ENCODE data around the gene RNF144B.

RNF144B gene

DNA sequence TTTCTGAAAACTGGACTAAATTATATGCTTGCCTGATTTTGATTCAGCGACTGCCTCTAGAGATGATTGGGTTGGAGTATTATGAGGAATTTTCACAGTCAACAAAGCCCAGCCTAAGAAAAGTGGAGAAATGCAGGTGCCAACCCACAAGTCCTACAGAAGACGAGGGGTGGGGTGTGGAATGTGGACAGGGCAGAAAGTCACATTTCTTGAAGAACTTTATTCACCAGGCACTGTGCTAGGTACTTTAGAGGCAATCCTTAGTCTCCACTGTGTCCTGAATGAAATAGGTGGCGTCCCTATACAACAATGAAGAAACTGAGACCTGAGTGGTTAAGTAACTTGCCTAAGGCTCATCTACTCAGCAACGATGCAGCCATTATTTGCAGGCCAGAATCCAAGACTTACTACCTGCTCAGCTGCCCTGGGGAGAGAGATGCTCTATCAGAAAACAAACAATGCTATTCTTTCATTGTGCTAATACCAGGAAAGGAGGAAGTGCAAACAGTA lies 106.3 kb downstream of the RNF144B start:
- H3K9me3 ChIP-seq (ENCODE audit: low read length): no peaks in the 10 kb centered on the region
- no peaks in the 10 kb centered on the region for H3K36me3 ChIP-seq (ENCODE audit: insufficient read depth, low read length)
- no peak overlapping the region for H3K9ac ChIP-seq (ENCODE audit: low read length)
- H3K4me3 ChIP-seq (ENCODE audit: low read depth in 1 of 2, low read length in 2 of 2): no peak overlapping the region
- no peak overlapping the region for H3K27ac ChIP-seq (ENCODE audit: low read depth, low read length)
- no peaks in the 10 kb centered on the region for H3K4me1 ChIP-seq (ENCODE audit: insufficient read depth, low read length)
- no peaks in the 10 kb centered on the region for H3K27me3 ChIP-seq (ENCODE audit: control insufficient read depth in 1 of 2, insufficient read depth in 2 of 2, low read length in 2 of 2)

DNA sequence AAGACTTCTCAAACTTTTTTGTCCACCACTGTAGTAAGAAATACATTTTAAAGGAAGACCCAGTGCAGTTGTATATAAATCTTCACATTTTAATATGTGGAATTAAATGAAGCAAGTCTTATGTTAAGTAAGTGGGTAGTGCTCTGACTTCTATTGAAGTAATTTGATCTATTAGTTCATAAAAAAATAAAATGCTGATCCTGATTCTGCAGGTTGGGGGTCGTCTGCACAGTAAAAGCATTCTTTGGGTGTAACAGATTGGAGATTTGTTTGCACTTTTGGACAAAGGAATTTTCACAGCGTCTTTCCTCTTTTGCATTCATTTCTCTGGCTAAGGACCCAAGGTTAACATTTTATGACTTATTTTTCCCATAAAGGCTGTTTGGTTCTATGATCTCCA lies 106.8 kb downstream of the RNF144B start:
- H3K4me1 ChIP-seq (ENCODE audit: insufficient read depth, low read length): no peaks in the 10 kb centered on the region
- H3K9me3 ChIP-seq (ENCODE audit: low read length): no peaks in the 10 kb centered on the region
- no peaks in the 10 kb centered on the region for H3K36me3 ChIP-seq (ENCODE audit: insufficient read depth, low read length)
- no peak overlapping the region for H3K4me3 ChIP-seq (ENCODE audit: low read depth in 1 of 2, low read length in 2 of 2)
- no peak overlapping the region for H3K27ac ChIP-seq (ENCODE audit: low read depth, low read length)
- H3K27me3 ChIP-seq (ENCODE audit: control insufficient read depth in 1 of 2, insufficient read depth in 2 of 2, low read length in 2 of 2): no peaks in the 10 kb centered on the region
- no peak overlapping the region for H3K9ac ChIP-seq (ENCODE audit: low read length)

DNA sequence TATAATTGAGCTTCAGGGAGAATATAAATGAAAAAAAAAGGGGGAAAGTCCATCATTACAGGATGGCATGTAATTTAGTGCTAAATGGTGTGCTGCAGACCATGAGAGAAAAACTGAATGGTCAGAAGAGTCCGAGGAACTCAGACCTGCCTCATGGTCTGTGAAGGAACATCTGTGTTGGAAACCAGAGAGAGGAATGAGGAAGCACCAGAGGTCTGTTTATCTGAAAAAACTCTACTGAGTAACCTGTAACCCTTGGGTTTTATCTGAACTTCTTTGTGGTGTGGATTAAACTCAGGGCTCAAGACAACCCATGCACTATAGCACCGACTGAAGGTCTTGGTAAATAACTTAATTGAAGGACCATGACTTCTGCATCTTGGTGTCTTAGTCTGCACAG lies 108.1 kb downstream of the RNF144B start:
- Histone ChIP-seq H3K4me1 (ENCODE audit: insufficient read depth, low read length) (no peaks in the 10 kb centered on the region), H3K9ac (ENCODE audit: low read length) (no peak overlapping the region), H3K27ac (ENCODE audit: low read depth, low read length) (no peak overlapping the region), H3K9me3 (ENCODE audit: low read length) (no peaks in the 10 kb centered on the region), H3K36me3 (ENCODE audit: insufficient read depth, low read length) (no peaks in the 10 kb centered on the region), H3K4me3 (ENCODE audit: low read depth in 1 of 2, low read length in 2 of 2) (no peak overlapping the region), H3K27me3 (ENCODE audit: control insufficient read depth in 1 of 2, insufficient read depth in 2 of 2, low read length in 2 of 2) (no peaks in the 10 kb centered on the region)

DNA sequence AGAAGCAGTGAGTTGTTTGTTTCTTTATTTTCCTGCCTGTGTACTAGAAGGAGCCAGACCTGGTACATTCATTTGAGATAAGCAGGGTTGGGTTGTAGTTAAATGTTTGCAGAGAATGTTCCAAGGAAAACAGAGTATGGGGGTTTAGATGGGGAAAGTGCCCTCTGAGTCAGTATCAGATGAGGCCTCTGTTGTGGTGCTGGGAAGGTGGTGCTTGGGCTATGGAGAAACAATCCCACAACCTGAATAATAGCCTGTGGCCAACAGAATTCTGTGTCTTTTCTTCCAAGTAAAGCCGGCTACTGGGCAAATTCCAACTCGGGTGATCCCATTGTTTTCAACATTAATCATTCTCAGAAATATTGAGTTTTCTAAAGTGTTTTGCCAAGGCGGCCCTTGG lies 109.3 kb downstream of the RNF144B start:
- Histone ChIP-seq H3K4me1 (ENCODE audit: insufficient read depth, low read length) (no peaks in the 10 kb centered on the region), H3K4me3 (ENCODE audit: low read depth in 1 of 2, low read length in 2 of 2) (no peak overlapping the region), H3K27me3 (ENCODE audit: control insufficient read depth in 1 of 2, insufficient read depth in 2 of 2, low read length in 2 of 2) (no peaks in the 10 kb centered on the region), H3K9me3 (ENCODE audit: low read length) (no peaks in the 10 kb centered on the region), H3K27ac (ENCODE audit: low read depth, low read length) (no peak overlapping the region), H3K36me3 (ENCODE audit: insufficient read depth, low read length) (no peaks in the 10 kb centered on the region), H3K9ac (ENCODE audit: low read length) (no peak overlapping the region)

DNA sequence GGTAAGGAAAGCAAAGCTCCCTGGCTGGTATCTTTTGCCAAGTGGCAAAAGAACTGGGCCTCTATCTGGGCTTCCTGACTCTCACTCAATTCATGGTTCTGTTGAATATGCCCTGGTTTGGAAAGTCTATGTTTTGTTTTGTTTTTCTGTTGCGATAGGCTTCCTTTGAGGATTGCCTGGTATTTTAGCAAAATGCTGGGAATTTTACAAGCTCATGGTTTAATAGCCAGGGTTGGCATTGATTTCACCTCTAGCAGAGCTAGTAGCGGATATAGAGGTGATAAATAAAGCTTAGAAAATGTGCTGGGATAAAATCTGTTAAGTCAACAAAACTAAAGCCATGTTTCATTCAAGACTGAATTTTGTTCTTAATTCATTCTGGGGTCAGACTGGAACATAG lies 109.9 kb downstream of the RNF144B start:
- Histone ChIP-seq H3K4me1 (ENCODE audit: insufficient read depth, low read length) (no peaks in the 10 kb centered on the region), H3K36me3 (ENCODE audit: insufficient read depth, low read length) (no peaks in the 10 kb centered on the region), H3K27ac (ENCODE audit: low read depth, low read length) (no peak overlapping the region), H3K27me3 (ENCODE audit: control insufficient read depth in 1 of 2, insufficient read depth in 2 of 2, low read length in 2 of 2) (no peaks in the 10 kb centered on the region), H3K4me3 (ENCODE audit: low read depth in 1 of 2, low read length in 2 of 2) (no peak overlapping the region), H3K9me3 (ENCODE audit: low read length) (no peaks in the 10 kb centered on the region), H3K9ac (ENCODE audit: low read length) (no peak overlapping the region)

DNA sequence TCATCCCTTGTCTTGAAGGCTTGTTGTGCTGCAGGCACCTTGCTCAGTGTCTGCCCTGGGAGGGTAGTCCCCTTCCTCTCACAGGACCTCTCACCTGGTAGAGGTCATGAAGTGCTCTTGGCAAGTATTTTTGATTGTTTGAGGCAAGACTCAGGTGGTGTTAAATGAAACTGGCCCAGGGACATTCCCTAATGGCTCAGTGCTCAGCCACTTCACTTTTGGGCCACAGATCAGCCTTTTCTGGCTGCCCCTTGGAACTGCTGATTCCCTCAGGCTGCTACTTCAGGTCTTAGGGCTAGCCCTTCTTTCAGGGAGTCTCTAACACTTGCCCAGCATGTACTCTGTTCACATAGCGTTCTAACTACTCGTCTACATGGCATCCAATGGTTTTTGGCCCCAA lies 111.3 kb downstream of the RNF144B start:
- Histone ChIP-seq H3K27me3 (ENCODE audit: control insufficient read depth in 1 of 2, insufficient read depth in 2 of 2, low read length in 2 of 2) (no peaks in the 10 kb centered on the region), H3K36me3 (ENCODE audit: insufficient read depth, low read length) (no peaks in the 10 kb centered on the region), H3K4me3 (ENCODE audit: low read depth in 1 of 2, low read length in 2 of 2) (no peak overlapping the region), H3K27ac (ENCODE audit: low read depth, low read length) (no peak overlapping the region), H3K9ac (ENCODE audit: low read length) (no peak overlapping the region), H3K4me1 (ENCODE audit: insufficient read depth, low read length) (peaks cover 1% of the 10 kb centered on the region), H3K9me3 (ENCODE audit: low read length) (no peaks in the 10 kb centered on the region)

DNA sequence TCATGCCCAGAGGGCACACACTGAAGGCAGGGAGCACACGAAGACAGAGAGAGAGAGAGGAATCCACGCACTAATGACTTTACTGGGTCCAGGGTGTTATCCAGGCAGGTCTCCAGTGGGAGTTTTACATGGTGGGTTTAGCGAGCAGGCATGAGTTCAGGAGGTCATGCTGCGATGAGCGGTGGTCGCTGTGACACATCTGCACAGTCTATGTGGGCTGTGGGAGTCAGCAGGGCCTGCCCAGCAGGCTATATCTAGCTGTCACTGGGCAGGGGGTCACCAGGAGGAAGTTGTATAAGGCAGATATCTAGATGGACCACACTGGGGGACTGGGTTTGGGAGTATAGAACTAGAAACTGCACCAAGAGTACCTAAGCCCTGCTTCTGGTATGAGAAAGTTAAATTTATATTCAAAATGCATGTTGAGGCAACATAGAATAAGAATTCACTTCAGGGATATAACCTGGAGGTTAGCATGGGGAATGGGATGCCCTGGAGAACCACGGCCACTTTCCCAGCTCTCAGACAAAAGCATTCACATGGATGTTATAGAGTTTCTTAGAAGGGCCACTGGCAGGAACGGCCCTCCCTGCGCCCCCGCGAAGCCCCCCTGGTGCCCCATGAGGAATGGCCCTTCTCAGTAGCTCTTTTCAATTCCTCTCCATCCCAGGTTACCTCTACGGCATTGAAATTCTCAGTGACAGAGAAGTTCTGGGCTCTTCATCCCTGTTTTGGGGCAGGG lies 113.9 kb downstream of the RNF144B start:
- Histone ChIP-seq H3K27ac (ENCODE audit: low read depth, low read length) (no peak overlapping the region), H3K4me3 (ENCODE audit: low read depth in 1 of 2, low read length in 2 of 2) (no peak overlapping the region), H3K9me3 (ENCODE audit: low read length) (no peaks in the 10 kb centered on the region), H3K4me1 (ENCODE audit: insufficient read depth, low read length) (peaks cover 6% of the 10 kb centered on the region), H3K36me3 (ENCODE audit: insufficient read depth, low read length) (no peaks in the 10 kb centered on the region), H3K27me3 (ENCODE audit: control insufficient read depth in 1 of 2, insufficient read depth in 2 of 2, low read length in 2 of 2) (no peaks in the 10 kb centered on the region), H3K9ac (ENCODE audit: low read length) (no peak overlapping the region)

DNA sequence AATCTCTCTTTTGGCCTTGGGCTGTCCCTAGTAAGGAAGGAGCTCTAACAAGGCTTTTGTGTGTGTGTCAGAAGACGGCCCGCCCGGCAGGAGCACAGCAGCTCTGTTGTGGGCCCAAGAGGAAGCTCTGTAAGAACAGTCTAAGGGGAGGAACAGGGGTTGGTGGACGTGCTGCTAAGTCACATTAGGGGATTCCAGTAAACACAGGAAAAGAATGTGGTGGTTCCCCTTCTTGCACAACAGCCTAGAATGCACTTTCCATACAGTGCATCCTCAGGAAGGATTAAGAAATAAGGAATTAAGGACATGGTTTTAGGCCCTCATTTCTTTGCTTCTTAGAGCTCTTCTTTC lies 114.5 kb downstream of the RNF144B start:
- H3K9me3 ChIP-seq (ENCODE audit: low read length): no peaks in the 10 kb centered on the region
- no peak overlapping the region for H3K9ac ChIP-seq (ENCODE audit: low read length)
- H3K4me1 ChIP-seq (ENCODE audit: insufficient read depth, low read length): peaks cover 6% of the 10 kb centered on the region
- H3K36me3 ChIP-seq (ENCODE audit: insufficient read depth, low read length): no peaks in the 10 kb centered on the region
- no peak overlapping the region for H3K27ac ChIP-seq (ENCODE audit: low read depth, low read length)
- no peak overlapping the region for H3K4me3 ChIP-seq (ENCODE audit: low read depth in 1 of 2, low read length in 2 of 2)
- no peaks in the 10 kb centered on the region for H3K27me3 ChIP-seq (ENCODE audit: control insufficient read depth in 1 of 2, insufficient read depth in 2 of 2, low read length in 2 of 2)

DNA sequence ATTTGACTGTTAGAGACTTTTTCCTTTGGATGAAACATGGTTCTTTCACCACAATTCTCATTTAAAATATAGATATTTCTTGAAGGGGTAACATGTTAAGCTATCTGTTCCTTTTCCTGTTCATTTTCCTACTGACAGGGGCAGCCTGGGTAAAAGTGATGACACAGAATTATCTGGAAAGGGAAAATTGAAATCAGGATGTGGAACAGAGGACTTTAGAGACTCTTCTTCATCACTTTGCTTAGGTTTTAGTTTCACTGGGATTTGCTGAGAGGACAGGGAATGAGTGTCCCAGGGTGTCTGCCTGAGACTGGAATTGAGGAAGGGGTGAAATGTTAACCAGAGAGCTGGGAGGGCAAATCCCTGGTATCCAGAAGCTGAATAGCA lies 116.0 kb downstream of the RNF144B start:
- Histone ChIP-seq H3K9me3 (ENCODE audit: low read length) (no peaks in the 10 kb centered on the region), H3K27ac (ENCODE audit: low read depth, low read length) (no peak overlapping the region), H3K4me3 (ENCODE audit: low read depth in 1 of 2, low read length in 2 of 2) (peak overlapping the region in 1 of 2 donors; percentile 18), H3K27me3 (ENCODE audit: control insufficient read depth in 1 of 2, insufficient read depth in 2 of 2, low read length in 2 of 2) (no peaks in the 10 kb centered on the region), H3K36me3 (ENCODE audit: insufficient read depth, low read length) (no peaks in the 10 kb centered on the region), H3K9ac (ENCODE audit: low read length) (no peak overlapping the region), H3K4me1 (ENCODE audit: insufficient read depth, low read length) (peaks cover 6% of the 10 kb centered on the region)

DNA sequence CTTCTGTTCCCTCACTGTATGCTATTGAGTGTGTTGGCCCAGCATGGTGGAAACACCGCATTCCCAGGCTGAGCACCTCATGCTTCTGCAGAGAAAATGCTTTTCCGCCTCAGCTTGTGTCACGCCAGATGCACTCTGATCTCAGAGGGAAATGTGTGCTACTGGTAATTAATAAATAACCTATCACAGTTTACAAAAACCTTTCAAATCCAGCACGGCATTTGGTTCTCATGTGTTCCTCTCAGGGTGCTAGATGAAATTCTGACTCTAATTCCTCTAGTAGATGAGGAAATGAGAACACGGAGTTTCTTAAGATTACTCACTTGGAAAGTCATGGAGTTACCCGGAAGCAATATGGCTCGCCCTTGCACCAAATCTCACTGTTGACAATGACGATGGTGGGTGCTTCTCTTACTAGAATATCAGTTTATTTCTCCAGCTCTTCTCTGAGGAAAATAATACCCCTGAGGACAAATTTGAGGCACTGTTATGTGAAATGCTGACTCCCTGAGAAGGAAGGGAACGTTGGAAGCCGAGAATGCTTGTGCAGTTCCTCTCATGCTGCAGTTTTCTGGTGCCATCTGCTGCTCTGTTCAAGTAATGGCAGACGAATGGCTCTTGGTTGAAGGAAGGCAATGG lies 116.6 kb downstream of the RNF144B start:
- H3K27me3 ChIP-seq (ENCODE audit: control insufficient read depth in 1 of 2, insufficient read depth in 2 of 2, low read length in 2 of 2): no peaks in the 10 kb centered on the region
- no peak overlapping the region for H3K9ac ChIP-seq (ENCODE audit: low read length)
- peak overlapping the region; percentile 18 to 30 for H3K4me3 ChIP-seq (ENCODE audit: low read depth in 1 of 2, low read length in 2 of 2)
- no peaks in the 10 kb centered on the region for H3K9me3 ChIP-seq (ENCODE audit: low read length)
- H3K36me3 ChIP-seq (ENCODE audit: insufficient read depth, low read length): no peaks in the 10 kb centered on the region
- peaks cover 6% of the 10 kb centered on the region for H3K4me1 ChIP-seq (ENCODE audit: insufficient read depth, low read length)
- peak overlapping the region; percentile 48 for H3K27ac ChIP-seq (ENCODE audit: low read depth, low read length)

DNA sequence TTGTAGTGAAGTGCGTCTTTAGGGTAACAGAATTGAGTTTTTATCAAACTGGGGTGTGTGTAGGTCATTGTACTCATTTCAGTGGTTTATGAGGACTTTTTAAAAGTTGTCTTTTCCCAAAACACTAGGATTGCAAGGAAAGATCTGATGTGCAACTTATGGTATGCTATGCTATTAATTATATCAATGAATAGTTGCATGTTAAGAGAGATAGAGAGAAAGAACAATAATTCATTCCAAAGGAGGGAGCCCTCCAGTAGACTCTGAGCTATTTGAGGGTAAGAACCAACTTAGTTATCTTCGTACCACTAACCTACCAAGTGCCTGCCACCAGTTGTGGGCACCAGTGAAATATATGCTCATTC lies 117.1 kb downstream of the RNF144B start:
- Histone ChIP-seq H3K36me3 (ENCODE audit: insufficient read depth, low read length) (no peaks in the 10 kb centered on the region), H3K27me3 (ENCODE audit: control insufficient read depth in 1 of 2, insufficient read depth in 2 of 2, low read length in 2 of 2) (no peaks in the 10 kb centered on the region), H3K27ac (ENCODE audit: low read depth, low read length) (peak overlapping the region; percentile 48), H3K9ac (ENCODE audit: low read length) (no peak overlapping the region), H3K9me3 (ENCODE audit: low read length) (no peaks in the 10 kb centered on the region), H3K4me3 (ENCODE audit: low read depth in 1 of 2, low read length in 2 of 2) (no peak overlapping the region), H3K4me1 (ENCODE audit: insufficient read depth, low read length) (peaks cover 6% of the 10 kb centered on the region)

All from muscle layer of colon (tissue), 2 donors.